Breast epithelium (tissue), 3 donors: ENCODE measurements around the gene EP400.

ENCODE experiments used
- POLR2A ChIP-seq: fragments of 450-650 bp; IDR thresholded peaks from one replicate; pipeline ENCODE4 v1.6.1; 2016; ENCODE audit warnings: antibody characterized with exemption, mild to moderate bottlenecking, moderate library complexity
- POLR2AphosphoS5 ChIP-seq, 3 donors: sonication (generic); formaldehyde crosslinking; IDR thresholded peaks; one replicate each; pipeline ENCODE4 v1.6.1; 2017; ENCODE audit warnings: antibody characterized with exemption in 3 of 3
- TF ChIP-seq, protein P1 (sequence below), 3 donors: fragments of 450-650 bp; IDR thresholded peaks; one replicate each; pipeline ENCODE4 v1.5.1; 2016 to 2017; ENCODE audit warnings: antibody characterized with exemption in 3 of 3, mild to moderate bottlenecking in 3 of 3, moderate library complexity in 3 of 3

DNA sequence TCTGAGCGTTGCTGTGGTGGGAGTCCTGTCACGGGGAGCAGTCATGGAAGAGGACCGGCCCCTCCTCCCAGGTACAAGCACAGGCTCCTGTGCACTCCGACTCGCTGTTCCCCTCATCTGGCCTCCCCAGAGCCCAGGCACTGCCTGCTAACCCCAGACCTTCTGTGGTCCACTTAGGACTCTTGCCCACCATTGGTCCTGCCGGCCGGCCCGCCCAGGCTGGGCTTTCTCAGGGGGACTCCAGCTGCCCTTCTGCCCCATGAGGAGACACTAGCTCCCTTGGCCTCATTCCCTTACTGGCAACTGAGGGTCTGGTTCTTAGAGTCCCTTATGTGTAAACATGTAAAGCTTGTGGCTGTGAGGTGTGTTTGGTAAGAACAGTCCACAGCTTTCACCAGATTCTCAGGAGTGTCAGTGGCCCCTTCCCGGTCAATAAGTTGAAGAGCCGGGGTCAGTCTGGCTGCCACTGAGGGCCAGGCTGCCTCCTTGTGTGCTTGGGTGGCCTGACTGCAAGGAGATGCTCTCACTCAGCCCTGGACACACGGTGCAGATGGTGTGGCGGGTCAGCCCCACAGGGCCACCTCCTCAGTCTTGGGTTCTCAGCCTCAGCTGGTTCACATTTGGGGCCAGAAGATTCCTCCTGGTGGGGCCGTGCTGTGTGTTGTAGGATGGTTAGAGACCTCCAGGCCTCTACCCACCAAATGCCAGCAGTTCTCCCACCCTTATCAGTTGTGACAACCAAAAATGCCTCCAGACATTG lies 150.7 kb downstream of the EP400 start:
- TF ChIP-seq, protein P1, sequence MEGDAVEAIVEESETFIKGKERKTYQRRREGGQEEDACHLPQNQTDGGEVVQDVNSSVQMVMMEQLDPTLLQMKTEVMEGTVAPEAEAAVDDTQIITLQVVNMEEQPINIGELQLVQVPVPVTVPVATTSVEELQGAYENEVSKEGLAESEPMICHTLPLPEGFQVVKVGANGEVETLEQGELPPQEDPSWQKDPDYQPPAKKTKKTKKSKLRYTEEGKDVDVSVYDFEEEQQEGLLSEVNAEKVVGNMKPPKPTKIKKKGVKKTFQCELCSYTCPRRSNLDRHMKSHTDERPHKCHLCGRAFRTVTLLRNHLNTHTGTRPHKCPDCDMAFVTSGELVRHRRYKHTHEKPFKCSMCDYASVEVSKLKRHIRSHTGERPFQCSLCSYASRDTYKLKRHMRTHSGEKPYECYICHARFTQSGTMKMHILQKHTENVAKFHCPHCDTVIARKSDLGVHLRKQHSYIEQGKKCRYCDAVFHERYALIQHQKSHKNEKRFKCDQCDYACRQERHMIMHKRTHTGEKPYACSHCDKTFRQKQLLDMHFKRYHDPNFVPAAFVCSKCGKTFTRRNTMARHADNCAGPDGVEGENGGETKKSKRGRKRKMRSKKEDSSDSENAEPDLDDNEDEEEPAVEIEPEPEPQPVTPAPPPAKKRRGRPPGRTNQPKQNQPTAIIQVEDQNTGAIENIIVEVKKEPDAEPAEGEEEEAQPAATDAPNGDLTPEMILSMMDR (IDR thresholded peaks at IDR 0.05): no peak
- TF ChIP-seq POLR2A (no peak), POLR2AphosphoS5 (IDR thresholded peaks at IDR 0.05) (no peak)
